HEK293T (cell line): ENCODE measurements around the gene KRTAP4-4.

Experiments used
- ARNT ChIP-seq: fragments of 450-650 bp; IDR thresholded peaks from 2 replicates; pipeline ENCODE4 v1.6.1; 2017; ENCODE audit warnings: mild to moderate bottlenecking
- CTBP1 ChIP-seq: fragments of 450-650 bp; IDR thresholded peaks from 2 replicates; pipeline ENCODE4 v1.6.1; 2016; ENCODE audit warnings: borderline replicate concordance
- ELF4 ChIP-seq: fragments of 450-650 bp; IDR thresholded peaks from 2 replicates; pipeline ENCODE4 v1.6.1; 2017; ENCODE audit warnings: antibody characterized with exemption
- FOXA1 ChIP-seq: fragments of 450-650 bp; IDR thresholded peaks from 2 replicates; pipeline ENCODE4 v1.6.1; 2016; ENCODE audit warnings: mild to moderate bottlenecking
- FOXM1 ChIP-seq: fragments of 450-650 bp; IDR thresholded peaks from 2 replicates; pipeline ENCODE4 v1.6.1; 2017; ENCODE audit warnings: mild to moderate bottlenecking, borderline replicate concordance
- TARDBP ChIP-seq: fragments of 450-650 bp; IDR thresholded peaks from 2 replicates; pipeline ENCODE4 v1.6.1; 2016

DNA sequence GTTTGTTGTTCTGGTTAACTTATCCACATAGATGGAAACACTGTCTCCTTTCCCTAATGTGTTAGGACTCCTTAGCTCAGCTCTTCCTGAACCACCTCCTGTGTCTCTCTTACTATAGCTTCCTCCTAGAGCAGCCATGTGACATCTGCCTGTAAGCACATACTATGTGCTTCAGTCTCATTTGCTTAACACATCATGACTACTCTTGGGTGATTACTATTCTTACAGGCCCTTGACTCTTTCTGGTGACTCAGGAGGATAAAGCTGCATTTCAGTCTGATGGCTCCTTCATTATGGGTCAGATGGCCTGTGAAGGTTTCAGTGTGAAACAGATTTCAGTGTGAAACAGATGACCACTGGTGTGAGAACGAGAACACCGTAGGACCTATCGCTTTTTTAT is 17.8 kb upstream of the KRTAP4-4 start:
- TF ChIP-seq FOXA1: no peak
- TF ChIP-seq ARNT: no peak
- no peak for TF ChIP-seq FOXM1
- TF ChIP-seq CTBP1: no peak
- no peak for TF ChIP-seq ELF4
- TF ChIP-seq TARDBP: no peak
